Activated B cell treated with CpG ODN at 0.5 μM for 24 hours (primary cell): ENCODE measurements around the gene GHRHR. TPM values are rescaled to one million over a fixed set of nuclear protein-coding genes. Genes with fewer than 3 reads are reported as not detected.

Experiments
- ATAC-seq: fragments of 200-7000 bp; cut with Tn5 transposase; one replicate; pipeline ENCODE4 v1.10.0; 2021; ENCODE audit warnings: low read depth, mild to moderate bottlenecking, moderate library complexity
- CTCF ChIA-PET: fragments of 350-600 bp; sonication (Branson Sonifier 250); formaldehyde crosslinking; loops from one replicate; lab custom pipeline; 2021; ENCODE audit warnings: antibody characterized with exemption; lab: Charles Lee
- POLR2A ChIA-PET: fragments of 350-600 bp; sonication (Branson Sonifier 250); formaldehyde crosslinking; loops from one replicate; lab custom pipeline; 2021; ENCODE audit warnings: antibody characterized with exemption; lab: Charles Lee
- DNase-seq: peaks from one replicate; pipeline ENCODE4 v3.0.0; 2022
- H3K27ac Mint-ChIP-seq: one replicate; pipeline ENCODE4 v1.8.0; 2020; ENCODE audit warnings: mixed read lengths
- H3K27me3 Mint-ChIP-seq: one replicate; pipeline ENCODE4 v1.8.0; 2021; ENCODE audit warnings: mixed read lengths
- H3K36me3 Mint-ChIP-seq: one replicate; pipeline ENCODE4 v1.8.0; 2021; ENCODE audit warnings: low read depth, mixed read lengths
- H3K4me1 Mint-ChIP-seq: one replicate; pipeline ENCODE4 v1.8.0; 2021; ENCODE audit warnings: mixed read lengths
- H3K4me3 Mint-ChIP-seq: one replicate; pipeline ENCODE4 v1.8.0; 2020; ENCODE audit warnings: mild to moderate bottlenecking, mixed read lengths
- H3K9me3 Mint-ChIP-seq: one replicate; pipeline ENCODE4 v1.8.0; 2020; ENCODE audit warnings: mixed read lengths
- intact Hi-C: fragments of 100-400 bp; cut with micrococcal nuclease; formaldehyde crosslinking; loops from one replicate; pipeline ENCODE4 v1.15.1; 2024
- total RNA-seq: library from RNA; stranded (reverse); gene quantifications from 2 replicates; pipeline ENCODE4 v1.2.3, GENCODE V29; 2022
- TF ChIP-seq, protein P1 (sequence below): fragments of 200-600 bp; IDR thresholded peaks from one replicate; pipeline ENCODE4 v1.8.0; 2022; ENCODE audit warnings: antibody characterized with exemption, mild to moderate bottlenecking

GHRHR gene
- total RNA-seq, 1 donor from 2014 or later: not detected

- intact Hi-C loops: no loop called here
- no peak for DNase-seq
- H3K4me3 Mint-ChIP-seq: no peak overlapping the region
- TF ChIP-seq, protein P1, sequence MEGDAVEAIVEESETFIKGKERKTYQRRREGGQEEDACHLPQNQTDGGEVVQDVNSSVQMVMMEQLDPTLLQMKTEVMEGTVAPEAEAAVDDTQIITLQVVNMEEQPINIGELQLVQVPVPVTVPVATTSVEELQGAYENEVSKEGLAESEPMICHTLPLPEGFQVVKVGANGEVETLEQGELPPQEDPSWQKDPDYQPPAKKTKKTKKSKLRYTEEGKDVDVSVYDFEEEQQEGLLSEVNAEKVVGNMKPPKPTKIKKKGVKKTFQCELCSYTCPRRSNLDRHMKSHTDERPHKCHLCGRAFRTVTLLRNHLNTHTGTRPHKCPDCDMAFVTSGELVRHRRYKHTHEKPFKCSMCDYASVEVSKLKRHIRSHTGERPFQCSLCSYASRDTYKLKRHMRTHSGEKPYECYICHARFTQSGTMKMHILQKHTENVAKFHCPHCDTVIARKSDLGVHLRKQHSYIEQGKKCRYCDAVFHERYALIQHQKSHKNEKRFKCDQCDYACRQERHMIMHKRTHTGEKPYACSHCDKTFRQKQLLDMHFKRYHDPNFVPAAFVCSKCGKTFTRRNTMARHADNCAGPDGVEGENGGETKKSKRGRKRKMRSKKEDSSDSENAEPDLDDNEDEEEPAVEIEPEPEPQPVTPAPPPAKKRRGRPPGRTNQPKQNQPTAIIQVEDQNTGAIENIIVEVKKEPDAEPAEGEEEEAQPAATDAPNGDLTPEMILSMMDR: no peak
- H3K27me3 Mint-ChIP-seq: peaks cover 6% of the 10 kb centered on the region
- POLR2A ChIA-PET: no interaction called here
- no peak for ATAC-seq
- no peaks in the 10 kb centered on the region for H3K9me3 Mint-ChIP-seq
- H3K36me3 Mint-ChIP-seq: no peaks in the 10 kb centered on the region
- peaks cover 26% of the 10 kb centered on the region for H3K4me1 Mint-ChIP-seq
- CTCF ChIA-PET: interaction anchor here (2.8 kb wide), 1 partner anchor 11 kb away, joined by 13 read pairs; no protein-coding TSS in a partner anchor
- no peak overlapping the region for H3K27ac Mint-ChIP-seq
Observed at GRCh38 chr7:30971440-30971839, 7.7 kb downstream of the GHRHR start.

DNA sequence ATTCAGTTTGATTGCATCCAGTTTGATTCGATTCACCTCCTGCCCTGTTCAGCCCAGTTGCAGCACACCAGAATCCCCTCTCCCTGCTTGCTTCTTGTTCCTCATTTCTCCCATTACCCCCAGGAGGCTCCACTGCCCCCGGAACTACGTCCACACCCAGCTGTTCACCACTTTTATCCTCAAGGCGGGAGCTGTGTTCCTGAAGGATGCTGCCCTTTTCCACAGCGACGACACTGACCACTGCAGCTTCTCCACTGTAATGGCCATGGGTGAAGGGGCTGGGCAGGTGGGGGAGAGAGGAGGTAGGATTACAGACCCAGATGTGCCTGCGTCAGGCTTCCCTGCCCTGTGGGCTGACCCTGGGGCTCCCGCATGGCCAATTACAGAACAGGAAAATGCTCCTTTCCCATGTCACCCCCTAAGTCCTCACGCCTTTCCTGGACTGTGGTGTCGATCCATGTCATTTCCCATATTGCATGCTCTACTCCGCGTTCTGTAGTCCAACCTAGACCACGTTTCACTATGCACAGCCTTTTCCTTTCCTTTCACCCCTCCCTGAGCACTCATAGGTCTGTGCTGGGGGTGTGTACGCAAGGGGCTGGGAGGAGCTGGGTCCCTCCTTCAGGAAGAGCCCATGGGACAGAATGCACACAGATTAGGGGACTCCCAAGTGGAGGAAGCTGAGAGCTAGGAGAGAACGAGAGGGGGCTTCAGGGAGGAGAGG lies 8.2 kb downstream of the GHRHR start:
- Mint-ChIP-seq H3K4me1 (peaks cover 26% of the 10 kb centered on the region), H3K9me3 (no peaks in the 10 kb centered on the region), H3K4me3 (no peak overlapping the region), H3K27ac (no peak overlapping the region), H3K27me3 (peaks cover 6% of the 10 kb centered on the region), H3K36me3 (no peaks in the 10 kb centered on the region)
- TF ChIP-seq, protein P1: no peak
- intact Hi-C loops: no loop called here
- DNase-seq: no peak
- ChIA-PET POLR2A (no interaction called here), CTCF (interaction anchor here (2.8 kb wide), 1 partner anchor 11 kb away, joined by 13 read pairs; no protein-coding TSS in a partner anchor)
- ATAC-seq: no peak

GRCh38 chr7:30973292-30973691 lies 9.5 kb downstream of the GHRHR start:
- H3K27ac Mint-ChIP-seq: no peak overlapping the region
- H3K9me3 Mint-ChIP-seq: no peaks in the 10 kb centered on the region
- intact Hi-C loops: no loop called here
- ATAC-seq (no peak), DNase-seq (no peak)
- no peaks in the 10 kb centered on the region for H3K36me3 Mint-ChIP-seq
- ChIA-PET POLR2A (no interaction called here), CTCF (interaction anchor here (1.0 to 2.8 kb wide), 3 partner anchors 9 to 34 kb away, joined by 4 to 13 read pairs (median 6); no protein-coding TSS in a partner anchor)
- TF ChIP-seq, protein P1: no peak
- peaks cover 25% of the 10 kb centered on the region for H3K4me1 Mint-ChIP-seq
- H3K4me3 Mint-ChIP-seq: no peak overlapping the region
- H3K27me3 Mint-ChIP-seq: peaks cover 9% of the 10 kb centered on the region

DNA sequence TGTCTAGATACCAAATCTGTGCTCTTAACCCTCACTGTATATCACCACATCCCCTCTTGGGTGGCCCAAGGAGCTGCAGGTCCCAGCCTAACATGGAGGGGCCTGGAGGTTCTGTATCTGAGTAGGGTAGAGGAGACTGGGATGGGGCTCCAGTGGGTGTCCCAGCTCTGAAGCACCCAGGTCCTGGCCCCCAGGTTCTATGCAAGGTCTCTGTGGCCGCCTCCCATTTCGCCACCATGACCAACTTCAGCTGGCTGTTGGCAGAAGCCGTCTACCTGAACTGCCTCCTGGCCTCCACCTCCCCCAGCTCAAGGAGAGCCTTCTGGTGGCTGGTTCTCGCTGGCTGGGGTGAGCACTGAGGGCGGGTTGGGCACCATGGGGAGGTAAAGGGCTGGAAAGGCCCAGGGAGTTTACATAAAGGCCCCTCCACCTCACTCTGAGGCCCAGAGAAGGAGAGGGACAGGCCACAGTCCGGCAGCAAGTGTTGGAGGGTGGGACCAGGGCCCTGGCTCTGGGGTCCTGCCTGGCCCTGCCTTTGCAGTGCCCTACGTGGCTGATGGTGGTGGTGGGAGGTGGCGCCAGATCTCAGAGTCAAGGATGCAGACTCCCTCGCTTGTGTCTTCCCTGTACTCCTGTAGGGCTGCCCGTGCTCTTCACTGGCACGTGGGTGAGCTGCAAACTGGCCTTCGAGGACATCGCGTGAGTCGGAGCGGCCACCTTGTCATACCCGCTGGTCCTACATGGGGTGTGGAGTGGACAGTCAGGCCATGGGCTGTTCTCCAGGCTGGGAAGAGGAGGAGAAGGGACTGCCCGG lies 10.2 kb downstream of the GHRHR start:
- ChIA-PET POLR2A (no interaction called here), CTCF (interaction anchor here (1.0 to 2.8 kb wide), 3 partner anchors 9 to 35 kb away, joined by 4 to 13 read pairs (median 6); no protein-coding TSS in a partner anchor)
- ATAC-seq (no peak), DNase-seq (no peak)
- peaks cover 19% of the 10 kb centered on the region for H3K4me1 Mint-ChIP-seq
- H3K9me3 Mint-ChIP-seq: no peaks in the 10 kb centered on the region
- H3K27me3 Mint-ChIP-seq: peaks cover 9% of the 10 kb centered on the region
- H3K27ac Mint-ChIP-seq: no peak overlapping the region
- no peak overlapping the region for H3K4me3 Mint-ChIP-seq
- TF ChIP-seq, protein P1: no peak
- intact Hi-C loops: loop anchor here (1.0 to 2.0 kb wide), 2 partner anchors 35 to 173 kb away; no protein-coding TSS in a partner anchor
- H3K36me3 Mint-ChIP-seq: no peaks in the 10 kb centered on the region
